ENCODE data around the gene MYB.
"Not testable (repeated sequence)": the region's sequence is repeated elsewhere in the genome, so short reads cannot be mapped to it uniquely, and the experiment has no call there.

The MYB gene

GRCh38 chr6:135149376-135149775 lies 31.7 kb upstream of the MYB start:
- Mint-ChIP-seq H3K4me3 (no peak overlapping the region), H3K27ac (peak overlapping the region in 1 of 2 donors; percentile 17), H3K27me3 (no peaks in the 10 kb centered on the region), H3K9me3 (no peaks in the 10 kb centered on the region), H3K36me3 (ENCODE audit: insufficient read depth) (no peaks in the 10 kb centered on the region), H3K4me1 (ENCODE audit: low read depth in 2 of 2) (peaks cover 9 to 15% of the 10 kb centered on the region in 2 donors)
- no peak for ATAC-seq (replicated peaks)
- DNase-seq = no peak

- not testable (repeated sequence) for H3K4me3 Mint-ChIP-seq; H3K27me3 Mint-ChIP-seq; DNase-seq; H3K27ac Mint-ChIP-seq; ATAC-seq (replicated peaks); H3K36me3 Mint-ChIP-seq (ENCODE audit: insufficient read depth); H3K9me3 Mint-ChIP-seq; H3K4me1 Mint-ChIP-seq (ENCODE audit: low read depth in 2 of 2)
Observed at GRCh38 chr6:135150481-135150880, 30.6 kb upstream of the MYB start.

GRCh38 chr6:135154125-135154524 lies 27.0 kb upstream of the MYB start:
- H3K4me3 Mint-ChIP-seq; H3K9me3 Mint-ChIP-seq; DNase-seq; H3K4me1 Mint-ChIP-seq (ENCODE audit: low read depth in 2 of 2); ATAC-seq (replicated peaks); H3K27ac Mint-ChIP-seq; H3K36me3 Mint-ChIP-seq (ENCODE audit: insufficient read depth): not testable (repeated sequence)
- H3K27me3 Mint-ChIP-seq = peaks cover 9 to 12% of the 10 kb centered on the region in 2 donors

GRCh38 chr6:135158397-135158796 lies 22.7 kb upstream of the MYB start:
- Mint-ChIP-seq H3K27ac (no peak overlapping the region), H3K4me1 (ENCODE audit: low read depth in 2 of 2) (no peaks in the 10 kb centered on the region), H3K9me3 (no peaks in the 10 kb centered on the region), H3K27me3 (peaks cover 26 to 27% of the 10 kb centered on the region in 2 donors), H3K36me3 (ENCODE audit: insufficient read depth) (peaks cover 7% of the 10 kb centered on the region), H3K4me3 (no peak overlapping the region)
- ATAC-seq (replicated peaks) (no peak), DNase-seq (no peak)

GRCh38 chr6:135159531-135159930 lies 21.6 kb upstream of the MYB start:
- Mint-ChIP-seq H3K27ac (no peak overlapping the region), H3K27me3 (peaks cover 26 to 27% of the 10 kb centered on the region in 2 donors), H3K4me3 (no peak overlapping the region), H3K4me1 (ENCODE audit: low read depth in 2 of 2) (no peaks in the 10 kb centered on the region), H3K9me3 (no peaks in the 10 kb centered on the region), H3K36me3 (ENCODE audit: insufficient read depth) (peaks cover 7% of the 10 kb centered on the region)
- DNase-seq = no peak
- ATAC-seq (replicated peaks) = no peak

GRCh38 chr6:135161411-135162395 lies 19.4 kb upstream of the MYB start:
- H3K4me1 Mint-ChIP-seq (ENCODE audit: low read depth in 2 of 2) = no peaks in the 10 kb centered on the region
- H3K9me3 Mint-ChIP-seq = no peaks in the 10 kb centered on the region
- peaks cover 7% of the 10 kb centered on the region for H3K36me3 Mint-ChIP-seq (ENCODE audit: insufficient read depth)
- ATAC-seq (replicated peaks) (no peak), DNase-seq (no peak)
- peak overlapping the region in 1 of 2 donors; percentile 6 for H3K27ac Mint-ChIP-seq
- H3K4me3 Mint-ChIP-seq = no peak overlapping the region
- peaks cover 26 to 38% of the 10 kb centered on the region in 2 donors for H3K27me3 Mint-ChIP-seq

- peak in 2 of 3 experiments; percentile 40 to 43 for DNase-seq
- Mint-ChIP-seq H3K9me3 (no peaks in the 10 kb centered on the region), H3K36me3 (ENCODE audit: insufficient read depth) (peaks cover 7% of the 10 kb centered on the region), H3K4me3 (no peak overlapping the region), H3K27ac (no peak overlapping the region), H3K27me3 (peaks cover 21 to 31% of the 10 kb centered on the region in 2 donors), H3K4me1 (ENCODE audit: low read depth in 2 of 2) (no peaks in the 10 kb centered on the region)
- peak; percentile 31 for ATAC-seq (replicated peaks)
Observed at GRCh38 chr6:135162678-135163439, 18.2 kb upstream of the MYB start.

- Mint-ChIP-seq H3K9me3 (no peaks in the 10 kb centered on the region), H3K36me3 (ENCODE audit: insufficient read depth) (peaks cover 7% of the 10 kb centered on the region), H3K4me3 (no peak overlapping the region), H3K4me1 (ENCODE audit: low read depth in 2 of 2) (no peaks in the 10 kb centered on the region), H3K27ac (no peak overlapping the region), H3K27me3 (peaks cover 18 to 29% of the 10 kb centered on the region in 2 donors)
- ATAC-seq (replicated peaks) (peak; percentile 94), DNase-seq (peak in 2 of 3 experiments; percentile 21 to 39)
Observed at GRCh38 chr6:135163440-135163738, 17.7 kb upstream of the MYB start.

- H3K4me1 Mint-ChIP-seq (ENCODE audit: low read depth in 2 of 2) = not testable (repeated sequence)
Observed at GRCh38 chr6:135164387-135164786, 16.7 kb upstream of the MYB start.

GRCh38 chr6:135165031-135165430 lies 16.1 kb upstream of the MYB start:
- peaks cover 4% of the 10 kb centered on the region for H3K36me3 Mint-ChIP-seq (ENCODE audit: insufficient read depth)

More at GRCh38 chr6:135164387-135164786, 16.7 kb upstream of the MYB start:
- H3K9me3 Mint-ChIP-seq; ATAC-seq (replicated peaks); H3K27ac Mint-ChIP-seq; H3K36me3 Mint-ChIP-seq (ENCODE audit: insufficient read depth); H3K4me3 Mint-ChIP-seq; DNase-seq: not testable (repeated sequence)
- peaks cover 12 to 29% of the 10 kb centered on the region in 2 donors for H3K27me3 Mint-ChIP-seq

GRCh38 chr6:135166515-135166914 lies 14.6 kb upstream of the MYB start:
- no peaks in the 10 kb centered on the region for H3K4me1 Mint-ChIP-seq (ENCODE audit: low read depth in 2 of 2)
- H3K4me3 Mint-ChIP-seq = no peak overlapping the region
- H3K9me3 Mint-ChIP-seq = no peaks in the 10 kb centered on the region
- ATAC-seq (replicated peaks) (no peak), DNase-seq (no peak)
- H3K27me3 Mint-ChIP-seq = peaks cover 3 to 11% of the 10 kb centered on the region in 2 donors
- H3K36me3 Mint-ChIP-seq (ENCODE audit: insufficient read depth) = no peaks in the 10 kb centered on the region
- no peak overlapping the region for H3K27ac Mint-ChIP-seq

More at GRCh38 chr6:135165031-135165430, 16.1 kb upstream of the MYB start:
- no peak overlapping the region for H3K4me3 Mint-ChIP-seq
- ATAC-seq (replicated peaks) = no peak
- no peak overlapping the region for H3K27ac Mint-ChIP-seq
- H3K4me1 Mint-ChIP-seq (ENCODE audit: low read depth in 2 of 2) = no peaks in the 10 kb centered on the region
- H3K9me3 Mint-ChIP-seq = no peaks in the 10 kb centered on the region
- H3K27me3 Mint-ChIP-seq = peaks cover 12 to 25% of the 10 kb centered on the region in 2 donors
- no peak for DNase-seq

GRCh38 chr6:135167617-135168016 lies 13.5 kb upstream of the MYB start:
- H3K36me3 Mint-ChIP-seq (ENCODE audit: insufficient read depth) = no peaks in the 10 kb centered on the region
- no peak overlapping the region for H3K27ac Mint-ChIP-seq
- DNase-seq (no peak), ATAC-seq (replicated peaks) (no peak)
- H3K27me3 Mint-ChIP-seq = peaks cover 0 to 11% of the 10 kb centered on the region in 2 donors
- no peak overlapping the region for H3K4me3 Mint-ChIP-seq
- no peaks in the 10 kb centered on the region for H3K4me1 Mint-ChIP-seq (ENCODE audit: low read depth in 2 of 2)
- H3K9me3 Mint-ChIP-seq = no peaks in the 10 kb centered on the region

GRCh38 chr6:135168766-135169165 lies 12.3 kb upstream of the MYB start:
- H3K4me3 Mint-ChIP-seq = no peak overlapping the region
- DNase-seq (no peak), ATAC-seq (replicated peaks) (no peak)
- no peaks in the 10 kb centered on the region for H3K9me3 Mint-ChIP-seq
- no peak overlapping the region for H3K27ac Mint-ChIP-seq
- no peaks in the 10 kb centered on the region for H3K36me3 Mint-ChIP-seq (ENCODE audit: insufficient read depth)
- no peaks in the 10 kb centered on the region for H3K4me1 Mint-ChIP-seq (ENCODE audit: low read depth in 2 of 2)
- peaks cover 0 to 11% of the 10 kb centered on the region in 2 donors for H3K27me3 Mint-ChIP-seq

Data from effector memory CD8-positive, alpha-beta T cell (primary cell).